Activated B cell treated with CpG ODN at 0.5 μM for 24 hours (primary cell): ENCODE results near the gene KDM4C. TPM values are rescaled to one million over a fixed set of nuclear protein-coding genes. Genes with fewer than 3 reads are reported as not detected.

Experiments
- ATAC-seq: fragments of 200-7000 bp; cut with Tn5 transposase; one replicate; pipeline ENCODE4 v1.10.0; 2021; ENCODE audit warnings: low read depth, mild to moderate bottlenecking, moderate library complexity
- CTCF ChIA-PET: fragments of 350-600 bp; sonication (Branson Sonifier 250); formaldehyde crosslinking; loops from one replicate; lab custom pipeline; 2021; ENCODE audit warnings: antibody characterized with exemption; lab: Charles Lee
- POLR2A ChIA-PET: fragments of 350-600 bp; sonication (Branson Sonifier 250); formaldehyde crosslinking; loops from one replicate; lab custom pipeline; 2021; ENCODE audit warnings: antibody characterized with exemption; lab: Charles Lee
- DNase-seq: peaks from one replicate; pipeline ENCODE4 v3.0.0; 2022
- H3K27ac Mint-ChIP-seq: one replicate; pipeline ENCODE4 v1.8.0; 2020; ENCODE audit warnings: mixed read lengths
- H3K27me3 Mint-ChIP-seq: one replicate; pipeline ENCODE4 v1.8.0; 2021; ENCODE audit warnings: mixed read lengths
- H3K36me3 Mint-ChIP-seq: one replicate; pipeline ENCODE4 v1.8.0; 2021; ENCODE audit warnings: low read depth, mixed read lengths
- H3K4me1 Mint-ChIP-seq: one replicate; pipeline ENCODE4 v1.8.0; 2021; ENCODE audit warnings: mixed read lengths
- H3K4me3 Mint-ChIP-seq: one replicate; pipeline ENCODE4 v1.8.0; 2020; ENCODE audit warnings: mild to moderate bottlenecking, mixed read lengths
- H3K9me3 Mint-ChIP-seq: one replicate; pipeline ENCODE4 v1.8.0; 2020; ENCODE audit warnings: mixed read lengths
- CTCF ChIP-seq: fragments of 200-600 bp; IDR thresholded peaks from one replicate; pipeline ENCODE4 v1.8.0; 2022; ENCODE audit warnings: antibody characterized with exemption, mild to moderate bottlenecking
- intact Hi-C: fragments of 100-400 bp; cut with micrococcal nuclease; formaldehyde crosslinking; loops from one replicate; pipeline ENCODE4 v1.15.1; 2024
- total RNA-seq: library from RNA; stranded (reverse); gene quantifications from 2 replicates; pipeline ENCODE4 v1.2.3, GENCODE V29; 2022

Gene KDM4C
- total RNA-seq, 1 donor from 2014 or later: 113 TPM

DNA sequence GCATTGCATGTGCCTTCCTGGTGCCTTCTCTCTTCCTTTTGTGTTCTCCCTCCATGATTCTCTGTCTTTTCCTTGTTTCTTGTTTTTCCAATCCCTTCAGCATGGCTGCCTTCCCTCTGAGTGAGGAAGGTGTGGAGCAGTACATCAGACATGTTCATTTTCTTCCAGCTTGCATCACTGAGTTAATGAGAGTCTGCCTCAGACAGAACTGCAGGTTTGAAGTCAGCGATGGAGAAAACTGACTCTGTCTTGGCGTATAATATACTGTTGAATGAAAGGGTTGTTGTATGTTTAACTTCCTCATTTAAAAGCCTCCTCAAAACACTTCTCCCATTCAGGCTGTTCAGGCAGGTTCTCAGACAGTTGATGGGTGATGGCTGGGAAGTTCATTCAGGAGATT, 129.3 kb downstream of the KDM4C start:
- peaks cover 56% of the 10 kb centered on the region for H3K36me3 Mint-ChIP-seq
- peaks cover 47% of the 10 kb centered on the region for H3K4me1 Mint-ChIP-seq
- no peak overlapping the region for H3K4me3 Mint-ChIP-seq
- peaks cover 4% of the 10 kb centered on the region for H3K9me3 Mint-ChIP-seq
- intact Hi-C loops: no loop called here
- no peaks in the 10 kb centered on the region for H3K27me3 Mint-ChIP-seq
- CTCF ChIA-PET: no interaction called here
- no peak for TF ChIP-seq CTCF
- no peak for ATAC-seq
- POLR2A ChIA-PET: no interaction called here
- peak overlapping the region; percentile 75 for H3K27ac Mint-ChIP-seq
- no peak for DNase-seq

DNA sequence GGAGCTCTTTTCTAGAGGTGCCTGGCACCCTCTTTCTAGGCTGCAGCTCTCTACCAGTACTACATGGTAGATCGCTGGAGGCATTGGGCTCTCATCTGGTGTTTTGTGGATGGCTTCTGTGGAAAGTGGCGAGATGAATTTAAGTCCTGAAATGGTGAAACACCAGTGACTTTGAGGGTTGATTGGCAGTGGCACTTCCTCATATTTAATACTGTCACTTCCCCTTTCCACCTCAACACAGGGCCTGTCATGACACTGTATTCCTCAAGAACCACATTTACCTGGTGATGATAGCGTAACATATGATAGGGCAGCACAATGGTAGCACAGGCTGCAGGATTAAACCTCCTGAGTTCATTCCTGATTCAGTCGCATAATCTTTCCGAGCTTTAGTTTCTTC, 132.1 kb downstream of the KDM4C start:
- Mint-ChIP-seq H3K4me1 (peaks cover 45% of the 10 kb centered on the region), H3K36me3 (peaks cover 60% of the 10 kb centered on the region), H3K27me3 (no peaks in the 10 kb centered on the region), H3K4me3 (peak overlapping the region; percentile 5), H3K27ac (peak overlapping the region; percentile 81), H3K9me3 (peaks cover 4% of the 10 kb centered on the region)
- POLR2A ChIA-PET: interaction anchor here (0.6 to 1.5 kb wide), 3 partner anchors 131 to 202 kb away, joined by 4 to 14 read pairs (median 6); no protein-coding TSS in a partner anchor
- DNase-seq: no peak
- CTCF ChIA-PET: interaction anchor here (1.7 kb wide), 1 partner anchor 305 kb away, joined by 4 read pairs; no protein-coding TSS in a partner anchor
- intact Hi-C loops: loop anchor here (2.0 kb wide), 1 partner anchor 13 kb away; no protein-coding TSS in a partner anchor
- no peak for TF ChIP-seq CTCF
- ATAC-seq: peak; percentile 91

- peaks cover 40% of the 10 kb centered on the region for H3K4me1 Mint-ChIP-seq
- ChIA-PET CTCF (no interaction called here), POLR2A (interaction anchor here (0.6 kb wide), 1 partner anchor 290 kb away, joined by 3 read pairs; no protein-coding TSS in a partner anchor)
- H3K4me3 Mint-ChIP-seq: no peak overlapping the region
- ATAC-seq: no peak
- no peaks in the 10 kb centered on the region for H3K27me3 Mint-ChIP-seq
- DNase-seq: no peak
- H3K36me3 Mint-ChIP-seq: peaks cover 63% of the 10 kb centered on the region
- H3K9me3 Mint-ChIP-seq: no peaks in the 10 kb centered on the region
- intact Hi-C loops: no loop called here
- TF ChIP-seq CTCF: no peak
- no peak overlapping the region for H3K27ac Mint-ChIP-seq
Measured at GRCh38 chr9:6893350-6894131, 135.8 kb downstream of the KDM4C start.

DNA sequence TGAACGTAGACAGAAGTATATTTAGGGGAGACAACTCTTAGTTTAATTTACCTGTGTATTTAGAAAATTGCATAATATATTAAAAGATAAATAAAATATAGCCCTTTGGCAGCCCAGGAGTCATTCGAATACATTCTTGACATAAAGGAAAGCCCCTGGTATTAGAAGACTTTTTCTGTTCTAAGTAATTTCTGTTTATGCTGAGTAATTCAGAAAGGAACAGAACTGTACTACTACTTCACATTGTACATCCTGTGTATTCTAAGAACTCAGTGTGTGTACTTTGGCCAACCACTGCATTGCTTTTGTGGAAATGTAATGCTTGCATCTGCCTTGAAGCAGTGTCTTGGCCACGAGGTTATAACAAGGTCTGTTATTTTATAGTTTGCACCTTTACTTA, 136.4 kb downstream of the KDM4C start:
- DNase-seq: no peak
- H3K4me3 Mint-ChIP-seq: no peak overlapping the region
- no peak overlapping the region for H3K27ac Mint-ChIP-seq
- no peak for TF ChIP-seq CTCF
- intact Hi-C loops: no loop called here
- H3K27me3 Mint-ChIP-seq: no peaks in the 10 kb centered on the region
- POLR2A ChIA-PET: no interaction called here
- peaks cover 38% of the 10 kb centered on the region for H3K4me1 Mint-ChIP-seq
- CTCF ChIA-PET: no interaction called here
- H3K9me3 Mint-ChIP-seq: no peaks in the 10 kb centered on the region
- no peak for ATAC-seq
- peaks cover 66% of the 10 kb centered on the region for H3K36me3 Mint-ChIP-seq

DNA sequence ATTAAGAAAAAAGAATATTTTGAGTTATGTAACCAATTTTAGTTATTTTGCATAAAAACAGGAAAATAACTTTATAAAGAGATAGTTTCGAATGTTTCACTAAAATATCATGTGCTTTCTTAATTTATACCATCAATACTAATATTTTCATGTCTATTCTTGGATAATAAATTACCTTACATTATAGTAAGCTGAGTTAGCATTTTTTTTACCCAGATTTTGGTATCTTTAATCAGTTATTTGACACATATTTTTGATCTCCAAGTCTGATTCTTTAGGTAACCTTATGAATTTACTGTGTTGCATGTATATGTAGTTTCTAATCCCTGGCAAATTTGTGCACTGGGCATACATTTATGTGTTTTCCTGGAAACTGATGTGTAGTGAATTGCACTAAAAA, 138.0 kb downstream of the KDM4C start:
- no peak for DNase-seq
- peaks cover 61% of the 10 kb centered on the region for H3K36me3 Mint-ChIP-seq

More for the DNA sequence above, 138.0 kb downstream of the KDM4C start:
- TF ChIP-seq CTCF: no peak
- H3K27ac Mint-ChIP-seq: no peak overlapping the region
- H3K27me3 Mint-ChIP-seq: no peaks in the 10 kb centered on the region
- CTCF ChIA-PET: no interaction called here
- no peaks in the 10 kb centered on the region for H3K9me3 Mint-ChIP-seq
- ATAC-seq: no peak
- intact Hi-C loops: no loop called here
- H3K4me3 Mint-ChIP-seq: no peak overlapping the region
- POLR2A ChIA-PET: no interaction called here
- H3K4me1 Mint-ChIP-seq: peaks cover 22% of the 10 kb centered on the region
